Kidney (tissue), 14 donors: Measurements from ENCODE around the gene PRR19. TPM values are rescaled to one million over a fixed set of nuclear protein-coding genes. Genes with fewer than 3 reads are reported as not detected.

Experiments
- DNase-seq, 5 donors: peaks; one replicate each; pipeline ENCODE4 v3.0.0-alpha.2; 2013 to 2020
- FAIRE-seq: peaks from 2 replicates; lab custom pipeline; 2012; peaks lifted over from hg19 to GRCh38; lab: Jason Lieb, UNC
- H3K27ac ChIP-seq, 2 donors: one replicate each; pipeline ENCODE4 v1.7.0; 2013; ENCODE audit warnings: low read depth in 2 of 2, low read length in 2 of 2, inconsistent platforms in 1 of 2
- H3K27me3 ChIP-seq: one replicate; pipeline ENCODE4 v1.7.1; 2013; ENCODE audit warnings: low read length, inconsistent platforms; ENCODE audit not compliant: control insufficient read depth, insufficient read depth
- H3K36me3 ChIP-seq, 3 donors: one replicate each; pipeline versions ENCODE4 v1.7.0 to v1.7.1; 2013; ENCODE audit warnings: low read length in 3 of 3, control low read depth in 1 of 3, inconsistent platforms in 1 of 3; ENCODE audit not compliant: insufficient read depth in 3 of 3, control insufficient read depth in 2 of 3
- H3K4me1 ChIP-seq, 3 donors: one replicate each; pipeline versions ENCODE4 v1.7.0 to v1.7.1; 2013; ENCODE audit warnings: low read length in 3 of 3, inconsistent platforms in 1 of 3, low read depth in 1 of 3; ENCODE audit not compliant: control insufficient read depth in 2 of 3, insufficient read depth in 2 of 3
- H3K4me3 ChIP-seq, 3 donors: one replicate each; pipeline versions ENCODE4 v1.7.0 to v1.8.1; 2013; ENCODE audit warnings: low read length in 3 of 3, control low read depth in 1 of 3, inconsistent platforms in 1 of 3
- H3K9ac ChIP-seq, 3 donors: one replicate each; pipeline versions ENCODE4 v1.7.0 to v1.7.1; 2013; ENCODE audit warnings: low read length in 3 of 3, control low read depth in 1 of 3, inconsistent platforms in 1 of 3
- H3K9me3 ChIP-seq, 3 donors: one replicate each; pipeline versions ENCODE4 v1.7.0 to v1.7.1; 2013; ENCODE audit warnings: low read length in 3 of 3, control low read depth in 1 of 3, inconsistent platforms in 1 of 3; ENCODE audit not compliant: control insufficient read depth in 2 of 3, insufficient read depth in 1 of 3
- CTCF ChIP-seq: IDR thresholded peaks from 3 replicates; pipeline ENCODE4 v1.5.1; 2012; ENCODE audit warnings: mild to moderate bottlenecking, moderate library complexity, borderline replicate concordance; ENCODE audit not compliant: insufficient read depth; ENCODE audit errors: extremely low read depth
- intact Hi-C: fragments of 100-400 bp; cut with DNase I; formaldehyde crosslinking; loops from one replicate; pipeline ENCODE4 v1.11.1; 2022
- polyA plus RNA-seq: library from polyadenylated mRNA; stranded (reverse); fragments of 350-450 nt; fragmentation: Illumina TruSeq; extraction: RNeasy Lipid Tissue Mini Kit (QIAGEN cat#74804); gene quantifications from one replicate; pipeline ENCODE4 v1.2.3, GENCODE V29; 2014; ENCODE audit warnings: low read depth, low replicate concordance; ENCODE audit not compliant: insufficient read depth
- total RNA-seq: library from RNA; stranded (reverse); fragmentation: NEBNext Ultra II Directional; extraction: Animal tissue kit (Norgen Biotek cat#: 25700); gene quantifications from one replicate; pipeline ENCODE4 v1.2.1, GENCODE V29; 2021
- donor health status: control.
- donor health status: control.
- donor health status: control.
- donor health status: control.
- donor health status: control.
- donor health status: DM: yes; HTN: yes; CAD: no.
- donor health status: Normal renal cell carcinoma (clear cell type).

Gene PRR19
- total and polyA plus RNA-seq, 2 donors from 2014 or later = 0.47 to 0.71 TPM

- Histone ChIP-seq H3K9me3 (no peaks in the 10 kb centered on the region), H3K4me3 (no peak overlapping the region), H3K27me3 (no peaks in the 10 kb centered on the region), H3K9ac (no peak overlapping the region), H3K36me3 (peaks cover 0 to 9% (median 0%) of the 10 kb centered on the region in 3 donors), H3K27ac (no peak overlapping the region), H3K4me1 (no peaks in the 10 kb centered on the region)
- FAIRE-seq = no peak
- no peak for DNase-seq
- intact Hi-C loops = no loop called here
- no peak for TF ChIP-seq CTCF
Observed at GRCh38 chr19:42348211-42348610, 46.3 kb downstream of the PRR19 start.

DNA sequence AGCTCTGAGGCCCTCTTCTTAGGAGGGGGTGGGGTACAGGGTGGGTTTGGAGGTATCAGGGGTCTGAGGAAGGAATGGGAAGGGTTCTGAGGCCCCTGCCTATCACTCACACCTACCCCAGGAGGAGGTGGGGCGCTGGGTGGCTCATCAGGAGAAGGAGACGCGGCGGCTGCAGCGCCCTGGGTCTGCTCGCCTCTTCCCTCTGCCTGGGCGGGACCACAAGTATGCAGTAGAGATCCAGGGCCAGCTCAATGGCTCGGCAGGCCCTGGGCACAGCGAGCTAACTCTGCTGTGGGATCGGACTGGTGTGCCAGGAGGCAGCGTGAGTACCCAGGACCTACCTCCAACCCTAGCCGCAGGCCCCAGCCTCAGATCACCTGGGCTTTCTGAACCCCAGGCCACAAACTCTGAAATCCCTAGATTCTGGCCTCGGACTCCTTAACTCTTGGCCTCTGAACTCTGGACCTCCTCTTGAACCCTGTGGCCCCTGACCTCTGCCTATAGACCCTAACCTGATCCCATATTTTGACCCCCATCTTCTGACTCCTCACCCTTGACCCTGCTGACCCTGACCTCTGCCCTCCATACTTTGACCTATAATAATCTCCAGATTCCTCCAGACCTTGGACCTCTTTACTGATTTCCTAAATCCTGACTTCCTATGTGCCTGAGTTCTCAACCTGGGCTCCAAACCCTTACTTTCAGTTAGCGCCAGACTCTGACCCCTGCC is 47.6 kb downstream of the PRR19 start:
- Histone ChIP-seq H3K27me3 (no peaks in the 10 kb centered on the region), H3K4me1 (no peaks in the 10 kb centered on the region), H3K27ac (no peak overlapping the region), H3K4me3 (no peak overlapping the region), H3K9me3 (no peaks in the 10 kb centered on the region), H3K9ac (no peak overlapping the region), H3K36me3 (peaks cover 0 to 15% (median 0%) of the 10 kb centered on the region in 3 donors)
- no peak for FAIRE-seq
- TF ChIP-seq CTCF = no peak
- intact Hi-C loops = no loop called here
- no peak for DNase-seq

GRCh38 chr19:42350417-42350816 is 48.5 kb downstream of the PRR19 start:
- intact Hi-C loops = no loop called here

More at GRCh38 chr19:42350417-42350816, 48.5 kb downstream of the PRR19 start:
- no peak for FAIRE-seq
- Histone ChIP-seq H3K27ac (no peak overlapping the region), H3K9ac (no peak overlapping the region), H3K36me3 (peaks cover 0 to 16% (median 2%) of the 10 kb centered on the region in 3 donors), H3K4me1 (no peaks in the 10 kb centered on the region), H3K9me3 (no peaks in the 10 kb centered on the region), H3K4me3 (no peak overlapping the region), H3K27me3 (no peaks in the 10 kb centered on the region)
- no peak for DNase-seq
- TF ChIP-seq CTCF = no peak
